Measurements from ENCODE around the gene HLA-DRB5. TPM values are rescaled to one million over a fixed set of nuclear protein-coding genes. Genes with fewer than 3 reads are reported as not detected.

HLA-DRB5 gene
- total RNA-seq, 1 donor from 2014 or later, result 9.2 TPM

DNA sequence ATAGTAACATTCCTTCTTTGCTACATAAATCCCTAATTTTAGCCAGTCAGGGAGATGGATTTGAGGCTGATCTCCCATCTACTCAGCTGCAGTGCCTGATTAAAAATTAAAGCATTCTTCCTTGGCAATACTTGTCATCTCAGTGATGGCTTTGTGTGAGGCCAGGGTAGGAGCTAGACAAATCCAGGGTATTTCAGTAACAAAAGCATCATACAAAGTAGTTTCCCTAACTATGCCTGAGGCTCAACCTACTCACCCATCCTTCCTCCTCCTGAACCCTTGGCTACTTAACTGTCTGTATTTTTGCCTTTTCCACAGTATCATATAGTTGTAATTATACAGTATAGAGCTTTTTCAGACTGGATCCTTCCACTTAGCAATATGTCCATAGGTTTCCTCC lies 37.7 kb downstream of the HLA-DRB5 start:
- Mint-ChIP-seq H3K9me3 (peaks cover 5% of the 10 kb centered on the region), H3K36me3 (no peaks in the 10 kb centered on the region), H3K4me1 (ENCODE audit: unreplicated experiment) (no peaks in the 10 kb centered on the region), H3K4me3 (no peak overlapping the region), H3K27me3 (peaks cover 18% of the 10 kb centered on the region), H3K27ac (no peak overlapping the region)
- DNase-seq (ENCODE audit: extremely low spot score, unreplicated experiment), result no peak
- no peak for TF ChIP-seq CTCF (conservative IDR thresholded peaks at IDR 0.05)

- Mint-ChIP-seq H3K27me3 (peaks cover 21% of the 10 kb centered on the region), H3K9me3 (peaks cover 5% of the 10 kb centered on the region), H3K36me3 (no peaks in the 10 kb centered on the region), H3K4me3 (no peak overlapping the region), H3K27ac (no peak overlapping the region), H3K4me1 (ENCODE audit: unreplicated experiment) (no peaks in the 10 kb centered on the region)
- TF ChIP-seq CTCF (conservative IDR thresholded peaks at IDR 0.05), result no peak
- no peak for DNase-seq (ENCODE audit: extremely low spot score, unreplicated experiment)
Measured at GRCh38 chr6:32491700-32492099, 38.4 kb downstream of the HLA-DRB5 start.

- H3K4me3 Mint-ChIP-seq, result no peak overlapping the region
- H3K9me3 Mint-ChIP-seq, result no peaks in the 10 kb centered on the region
- no peaks in the 10 kb centered on the region for H3K36me3 Mint-ChIP-seq
- H3K4me1 Mint-ChIP-seq (ENCODE audit: unreplicated experiment), result no peaks in the 10 kb centered on the region
- DNase-seq (ENCODE audit: extremely low spot score, unreplicated experiment), result no peak
- H3K27me3 Mint-ChIP-seq, result peaks cover 14% of the 10 kb centered on the region
- no peak overlapping the region for H3K27ac Mint-ChIP-seq
- no peak for TF ChIP-seq CTCF (conservative IDR thresholded peaks at IDR 0.05)
Measured at GRCh38 chr6:32488083-32488482, 42.0 kb downstream of the HLA-DRB5 start.

GRCh38 chr6:32484614-32484998 lies 45.5 kb downstream of the HLA-DRB5 start:
- H3K27ac Mint-ChIP-seq, result no peak overlapping the region
- DNase-seq (ENCODE audit: extremely low spot score, unreplicated experiment), result no peak
- H3K4me3 Mint-ChIP-seq, result no peak overlapping the region
- H3K36me3 Mint-ChIP-seq, result no peaks in the 10 kb centered on the region
- peaks cover 18% of the 10 kb centered on the region for H3K27me3 Mint-ChIP-seq
- no peak for TF ChIP-seq CTCF (conservative IDR thresholded peaks at IDR 0.05)
- no peaks in the 10 kb centered on the region for H3K9me3 Mint-ChIP-seq
- H3K4me1 Mint-ChIP-seq (ENCODE audit: unreplicated experiment), result no peaks in the 10 kb centered on the region

DNA sequence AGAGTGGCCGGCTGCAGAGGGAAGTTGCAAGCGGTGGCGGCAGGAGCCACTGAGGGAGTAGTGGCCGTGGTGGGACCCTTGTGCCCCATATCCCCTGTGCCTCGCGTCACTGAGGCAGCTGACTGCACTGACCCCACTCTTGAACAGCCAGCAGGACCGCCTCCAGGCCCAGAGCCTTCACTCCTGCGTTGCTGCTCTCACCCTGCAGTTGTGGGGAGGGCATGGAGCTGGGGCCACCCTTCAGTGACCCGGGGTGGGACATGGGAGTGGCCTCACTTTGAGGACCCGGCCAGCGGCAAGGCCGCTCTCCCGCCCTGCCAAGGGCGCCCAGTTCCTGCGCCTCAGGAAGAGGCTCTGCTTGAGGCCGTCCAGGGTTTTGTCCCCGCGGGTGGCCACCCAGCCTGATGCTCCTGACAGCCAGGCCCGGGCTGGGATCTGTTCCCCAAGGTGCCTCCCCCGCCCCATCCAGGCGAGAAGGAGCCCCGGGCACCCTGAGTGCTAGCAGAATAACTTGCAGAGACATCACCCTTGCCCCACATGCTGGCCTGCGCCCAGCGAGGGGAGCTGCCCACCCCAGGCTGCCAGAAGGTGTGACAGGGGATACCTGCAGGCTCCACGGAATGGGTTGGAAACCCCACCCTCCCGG lies 46.0 kb downstream of the HLA-DRB5 start:
- Mint-ChIP-seq H3K4me3 (no peak overlapping the region), H3K9me3 (no peaks in the 10 kb centered on the region), H3K4me1 (ENCODE audit: unreplicated experiment) (no peaks in the 10 kb centered on the region), H3K27me3 (peaks cover 18% of the 10 kb centered on the region), H3K36me3 (no peaks in the 10 kb centered on the region), H3K27ac (no peak overlapping the region)
- no peak for DNase-seq (ENCODE audit: extremely low spot score, unreplicated experiment)
- TF ChIP-seq CTCF (conservative IDR thresholded peaks at IDR 0.05), result no peak
